Measurements from ENCODE around the gene PHEX.

- TF ChIP-seq CREB1 (CRISPR knock-in tag; IDR thresholded peaks at IDR 0.05) (no peak), NR2C2 (CRISPR knock-in tag; IDR thresholded peaks at IDR 0.05) (no peak), CTCF (IDR thresholded peaks at IDR 0.05) (peak; percentile 61), NR3C1 (CRISPR knock-in tag; conservative IDR thresholded peaks at IDR 0.05; ENCODE audit: low read depth) (no peak), ESRRA (CRISPR knock-in tag; IDR thresholded peaks at IDR 0.05; ENCODE audit: borderline replicate concordance) (no peak), ZNF121 (CRISPR knock-in tag; IDR thresholded peaks at IDR 0.05) (no peak), USF2 (CRISPR knock-in tag; IDR thresholded peaks at IDR 0.05) (no peak), SP1 (CRISPR knock-in tag; conservative IDR thresholded peaks at IDR 0.05) (no peak)
Measured at GRCh38 chrX:21985332-21985777, 46.8 kb upstream of the PHEX start.
